Parathyroid adenoma (tissue), 2 donors: ENCODE measurements around the gene ADRB1.

Experiments
- H2AFZ ChIP-seq: fragments of 300-600 bp; sonication (generic); one replicate; pipeline ENCODE4 v1.7.0; 2017; ENCODE audit warnings: antibody characterized with exemption, mild to moderate bottlenecking
- H3K27ac ChIP-seq: fragments of 300-600 bp; sonication (generic); one replicate; pipeline ENCODE4 v1.7.0; 2017
- H3K27me3 ChIP-seq: fragments of 300-600 bp; sonication (generic); one replicate; pipeline ENCODE4 v1.7.0; 2017; ENCODE audit warnings: low read length; ENCODE audit not compliant: control insufficient read depth, insufficient read depth
- H3K36me3 ChIP-seq: fragments of 300-600 bp; sonication (generic); one replicate; pipeline ENCODE4 v1.7.0; 2017; ENCODE audit warnings: low read length; ENCODE audit not compliant: control insufficient read depth, insufficient read depth
- H3K4me1 ChIP-seq: fragments of 300-600 bp; sonication (generic); one replicate; pipeline ENCODE4 v1.7.0; 2017; ENCODE audit warnings: control low read depth
- H3K4me2 ChIP-seq: fragments of 300-600 bp; sonication (generic); one replicate; pipeline ENCODE4 v1.7.0; 2017; ENCODE audit warnings: low read length
- H3K4me3 ChIP-seq: fragments of 300-600 bp; sonication (generic); one replicate; pipeline ENCODE4 v1.7.0; 2017; ENCODE audit warnings: low read depth, low read length
- H3K79me2 ChIP-seq: fragments of 300-600 bp; sonication (generic); one replicate; pipeline ENCODE4 v1.7.0; 2017; ENCODE audit warnings: control low read depth
- H3K9ac ChIP-seq: fragments of 300-600 bp; sonication (generic); one replicate; pipeline ENCODE4 v1.7.0; 2017; ENCODE audit warnings: mild to moderate bottlenecking
- H3K9me3 ChIP-seq: fragments of 300-600 bp; sonication (generic); one replicate; pipeline ENCODE4 v1.7.0; 2017; ENCODE audit warnings: low read length; ENCODE audit not compliant: control insufficient read depth
- CTCF ChIP-seq: fragments of 300-600 bp; sonication (generic); IDR thresholded peaks from one replicate; pipeline ENCODE4 v1.7.0; 2017; ENCODE audit warnings: antibody characterized with exemption, mild to moderate bottlenecking
- donor health status: primary hyperparathyroidism.

ADRB1 gene

GRCh38 chr10:114071178-114071577 is 27.5 kb downstream of the ADRB1 start:
- no peaks in the 10 kb centered on the region for H3K36me3 ChIP-seq
- no peaks in the 10 kb centered on the region for H3K4me1 ChIP-seq
- no peaks in the 10 kb centered on the region for H3K27me3 ChIP-seq
- no peaks in the 10 kb centered on the region for H3K79me2 ChIP-seq
- TF ChIP-seq CTCF, result no peak
- no peak overlapping the region for H3K27ac ChIP-seq
- H3K4me3 ChIP-seq, result no peak overlapping the region
- no peak overlapping the region for H3K9ac ChIP-seq
- no peak overlapping the region for H3K4me2 ChIP-seq
- no peak overlapping the region for H2AFZ ChIP-seq
- no peaks in the 10 kb centered on the region for H3K9me3 ChIP-seq

- H3K27ac ChIP-seq, result no peak overlapping the region
- no peaks in the 10 kb centered on the region for H3K27me3 ChIP-seq
- no peaks in the 10 kb centered on the region for H3K9me3 ChIP-seq
- no peaks in the 10 kb centered on the region for H3K4me1 ChIP-seq
- no peak overlapping the region for H3K4me3 ChIP-seq
- no peak for TF ChIP-seq CTCF
- H2AFZ ChIP-seq, result no peak overlapping the region
- no peaks in the 10 kb centered on the region for H3K36me3 ChIP-seq
- H3K9ac ChIP-seq, result no peak overlapping the region
- H3K4me2 ChIP-seq, result no peak overlapping the region
- no peaks in the 10 kb centered on the region for H3K79me2 ChIP-seq
These were observed 29.9 kb downstream of the ADRB1 start for GRCh38 chr10:114073395-114074186.

- Histone ChIP-seq H2AFZ (no peak overlapping the region), H3K36me3 (no peaks in the 10 kb centered on the region), H3K9me3 (no peaks in the 10 kb centered on the region), H3K79me2 (no peaks in the 10 kb centered on the region), H3K27me3 (no peaks in the 10 kb centered on the region), H3K27ac (no peak overlapping the region), H3K4me3 (no peak overlapping the region), H3K4me1 (no peaks in the 10 kb centered on the region), H3K9ac (no peak overlapping the region), H3K4me2 (no peak overlapping the region)
- no peak for TF ChIP-seq CTCF
These were observed 31.4 kb downstream of the ADRB1 start for GRCh38 chr10:114075093-114075492.

GRCh38 chr10:114077347-114077746 is 33.7 kb downstream of the ADRB1 start:
- Histone ChIP-seq H3K4me3 (no peak overlapping the region), H3K79me2 (no peaks in the 10 kb centered on the region), H3K36me3 (no peaks in the 10 kb centered on the region), H3K4me2 (no peak overlapping the region), H3K27me3 (no peaks in the 10 kb centered on the region), H3K9ac (no peak overlapping the region), H3K27ac (no peak overlapping the region), H2AFZ (no peak overlapping the region), H3K9me3 (no peaks in the 10 kb centered on the region), H3K4me1 (no peaks in the 10 kb centered on the region)
- no peak for TF ChIP-seq CTCF

GRCh38 chr10:114077815-114078219 is 34.2 kb downstream of the ADRB1 start:
- Histone ChIP-seq H3K79me2 (no peaks in the 10 kb centered on the region), H2AFZ (no peak overlapping the region), H3K27me3 (no peaks in the 10 kb centered on the region), H3K4me1 (no peaks in the 10 kb centered on the region), H3K36me3 (no peaks in the 10 kb centered on the region), H3K27ac (no peak overlapping the region), H3K9me3 (no peaks in the 10 kb centered on the region), H3K9ac (no peak overlapping the region), H3K4me3 (no peak overlapping the region), H3K4me2 (no peak overlapping the region)
- TF ChIP-seq CTCF, result no peak
